ENCODE results near the gene AURKAIP1. TPM values are rescaled to one million over a fixed set of nuclear protein-coding genes. Genes with fewer than 3 reads are reported as not detected.

The AURKAIP1 gene
- total and polyA plus RNA-seq, 9 of the 15 experiments (the other 6 are each of a cell fraction or from before 2014, with no cell fraction given), result 7.8 to 478 (median 92.0) TPM

DNA sequence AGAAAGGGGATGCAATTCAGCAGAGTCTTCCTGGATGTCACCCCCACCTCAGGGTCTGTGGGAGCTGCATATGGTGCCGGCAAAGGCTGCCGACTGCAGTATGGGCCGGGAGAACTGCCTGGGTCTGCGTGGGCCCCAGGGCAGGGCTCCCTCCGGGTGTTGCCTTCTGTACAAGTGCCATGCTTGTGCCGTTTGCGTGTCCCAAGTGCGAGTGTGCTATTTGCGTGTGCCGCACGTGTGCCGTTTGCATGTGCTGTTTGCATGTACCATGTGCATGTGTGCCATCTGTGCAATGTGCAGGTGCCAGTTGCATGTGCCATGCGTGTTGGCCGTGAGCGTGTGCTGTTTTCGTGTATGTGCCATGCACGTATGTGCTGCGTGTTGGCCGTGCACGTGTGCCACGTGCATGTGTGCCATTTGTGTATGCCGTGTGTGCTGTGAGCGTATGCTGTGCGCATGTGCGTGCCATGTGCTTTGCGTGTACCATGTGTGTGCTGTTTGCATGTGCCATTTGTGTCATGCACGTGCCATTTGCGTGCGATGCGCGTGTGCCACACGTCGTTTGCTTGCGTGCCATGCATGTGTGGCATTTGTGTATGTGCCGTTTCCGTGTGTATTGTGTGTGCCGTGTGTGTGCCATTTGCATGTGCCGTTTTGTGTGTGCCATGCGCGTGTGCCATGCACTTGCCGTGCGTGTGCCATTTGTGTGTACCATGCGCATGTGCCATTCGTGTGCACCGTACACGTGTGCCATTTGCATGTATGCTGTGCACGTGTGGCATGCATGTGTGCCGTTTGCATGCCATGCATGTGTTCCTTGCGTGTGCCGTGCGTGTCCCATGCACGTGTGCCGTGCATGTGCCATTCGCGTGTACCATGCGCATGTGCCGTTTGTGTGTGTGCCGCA, 45.5 kb downstream of the AURKAIP1 start (continued):
- TF ChIP-seq, protein P1, sequence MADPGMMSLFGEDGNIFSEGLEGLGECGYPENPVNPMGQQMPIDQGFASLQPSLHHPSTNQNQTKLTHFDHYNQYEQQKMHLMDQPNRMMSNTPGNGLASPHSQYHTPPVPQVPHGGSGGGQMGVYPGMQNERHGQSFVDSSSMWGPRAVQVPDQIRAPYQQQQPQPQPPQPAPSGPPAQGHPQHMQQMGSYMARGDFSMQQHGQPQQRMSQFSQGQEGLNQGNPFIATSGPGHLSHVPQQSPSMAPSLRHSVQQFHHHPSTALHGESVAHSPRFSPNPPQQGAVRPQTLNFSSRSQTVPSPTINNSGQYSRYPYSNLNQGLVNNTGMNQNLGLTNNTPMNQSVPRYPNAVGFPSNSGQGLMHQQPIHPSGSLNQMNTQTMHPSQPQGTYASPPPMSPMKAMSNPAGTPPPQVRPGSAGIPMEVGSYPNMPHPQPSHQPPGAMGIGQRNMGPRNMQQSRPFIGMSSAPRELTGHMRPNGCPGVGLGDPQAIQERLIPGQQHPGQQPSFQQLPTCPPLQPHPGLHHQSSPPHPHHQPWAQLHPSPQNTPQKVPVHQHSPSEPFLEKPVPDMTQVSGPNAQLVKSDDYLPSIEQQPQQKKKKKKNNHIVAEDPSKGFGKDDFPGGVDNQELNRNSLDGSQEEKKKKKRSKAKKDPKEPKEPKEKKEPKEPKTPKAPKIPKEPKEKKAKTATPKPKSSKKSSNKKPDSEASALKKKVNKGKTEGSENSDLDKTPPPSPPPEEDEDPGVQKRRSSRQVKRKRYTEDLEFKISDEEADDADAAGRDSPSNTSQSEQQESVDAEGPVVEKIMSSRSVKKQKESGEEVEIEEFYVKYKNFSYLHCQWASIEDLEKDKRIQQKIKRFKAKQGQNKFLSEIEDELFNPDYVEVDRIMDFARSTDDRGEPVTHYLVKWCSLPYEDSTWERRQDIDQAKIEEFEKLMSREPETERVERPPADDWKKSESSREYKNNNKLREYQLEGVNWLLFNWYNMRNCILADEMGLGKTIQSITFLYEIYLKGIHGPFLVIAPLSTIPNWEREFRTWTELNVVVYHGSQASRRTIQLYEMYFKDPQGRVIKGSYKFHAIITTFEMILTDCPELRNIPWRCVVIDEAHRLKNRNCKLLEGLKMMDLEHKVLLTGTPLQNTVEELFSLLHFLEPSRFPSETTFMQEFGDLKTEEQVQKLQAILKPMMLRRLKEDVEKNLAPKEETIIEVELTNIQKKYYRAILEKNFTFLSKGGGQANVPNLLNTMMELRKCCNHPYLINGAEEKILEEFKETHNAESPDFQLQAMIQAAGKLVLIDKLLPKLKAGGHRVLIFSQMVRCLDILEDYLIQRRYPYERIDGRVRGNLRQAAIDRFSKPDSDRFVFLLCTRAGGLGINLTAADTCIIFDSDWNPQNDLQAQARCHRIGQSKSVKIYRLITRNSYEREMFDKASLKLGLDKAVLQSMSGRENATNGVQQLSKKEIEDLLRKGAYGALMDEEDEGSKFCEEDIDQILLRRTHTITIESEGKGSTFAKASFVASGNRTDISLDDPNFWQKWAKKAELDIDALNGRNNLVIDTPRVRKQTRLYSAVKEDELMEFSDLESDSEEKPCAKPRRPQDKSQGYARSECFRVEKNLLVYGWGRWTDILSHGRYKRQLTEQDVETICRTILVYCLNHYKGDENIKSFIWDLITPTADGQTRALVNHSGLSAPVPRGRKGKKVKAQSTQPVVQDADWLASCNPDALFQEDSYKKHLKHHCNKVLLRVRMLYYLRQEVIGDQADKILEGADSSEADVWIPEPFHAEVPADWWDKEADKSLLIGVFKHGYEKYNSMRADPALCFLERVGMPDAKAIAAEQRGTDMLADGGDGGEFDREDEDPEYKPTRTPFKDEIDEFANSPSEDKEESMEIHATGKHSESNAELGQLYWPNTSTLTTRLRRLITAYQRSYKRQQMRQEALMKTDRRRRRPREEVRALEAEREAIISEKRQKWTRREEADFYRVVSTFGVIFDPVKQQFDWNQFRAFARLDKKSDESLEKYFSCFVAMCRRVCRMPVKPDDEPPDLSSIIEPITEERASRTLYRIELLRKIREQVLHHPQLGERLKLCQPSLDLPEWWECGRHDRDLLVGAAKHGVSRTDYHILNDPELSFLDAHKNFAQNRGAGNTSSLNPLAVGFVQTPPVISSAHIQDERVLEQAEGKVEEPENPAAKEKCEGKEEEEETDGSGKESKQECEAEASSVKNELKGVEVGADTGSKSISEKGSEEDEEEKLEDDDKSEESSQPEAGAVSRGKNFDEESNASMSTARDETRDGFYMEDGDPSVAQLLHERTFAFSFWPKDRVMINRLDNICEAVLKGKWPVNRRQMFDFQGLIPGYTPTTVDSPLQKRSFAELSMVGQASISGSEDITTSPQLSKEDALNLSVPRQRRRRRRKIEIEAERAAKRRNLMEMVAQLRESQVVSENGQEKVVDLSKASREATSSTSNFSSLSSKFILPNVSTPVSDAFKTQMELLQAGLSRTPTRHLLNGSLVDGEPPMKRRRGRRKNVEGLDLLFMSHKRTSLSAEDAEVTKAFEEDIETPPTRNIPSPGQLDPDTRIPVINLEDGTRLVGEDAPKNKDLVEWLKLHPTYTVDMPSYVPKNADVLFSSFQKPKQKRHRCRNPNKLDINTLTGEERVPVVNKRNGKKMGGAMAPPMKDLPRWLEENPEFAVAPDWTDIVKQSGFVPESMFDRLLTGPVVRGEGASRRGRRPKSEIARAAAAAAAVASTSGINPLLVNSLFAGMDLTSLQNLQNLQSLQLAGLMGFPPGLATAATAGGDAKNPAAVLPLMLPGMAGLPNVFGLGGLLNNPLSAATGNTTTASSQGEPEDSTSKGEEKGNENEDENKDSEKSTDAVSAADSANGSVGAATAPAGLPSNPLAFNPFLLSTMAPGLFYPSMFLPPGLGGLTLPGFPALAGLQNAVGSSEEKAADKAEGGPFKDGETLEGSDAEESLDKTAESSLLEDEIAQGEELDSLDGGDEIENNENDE (IDR thresholded peaks at IDR 0.05; ENCODE audit: low read depth, low read length), result peak; percentile 6
- TF ChIP-seq FOXP1 (CRISPR knock-in tag; IDR thresholded peaks at IDR 0.05) (0 out of 2 replicates have a peak, but pooled peaks have one; percentile 42), ZC3H11A (IDR thresholded peaks at IDR 0.05; ENCODE audit: low read depth, low read length) (no peak), TARDBP (IDR thresholded peaks at IDR 0.05) (peak; percentile 91), NFRKB (IDR thresholded peaks at IDR 0.05; ENCODE audit: low read depth) (no peak), SMARCC2 (IDR thresholded peaks at IDR 0.05; ENCODE audit: low read depth) (no peak), EP300 (IDR thresholded peaks at IDR 0.05; ENCODE audit: low read length) (no peak), EWSR1 (IDR thresholded peaks at IDR 0.05; ENCODE audit: borderline replicate concordance, low read depth, partially characterized antibody) (no peak), DACH1 (IDR thresholded peaks at IDR 0.05; ENCODE audit: partially characterized antibody) (no peak), PHB (CRISPR knock-in tag; IDR thresholded peaks at IDR 0.05) (no peak), HMGN3 (IDR thresholded peaks at IDR 0.05; ENCODE audit: borderline replicate concordance, extremely low read depth, insufficient read length, low read depth, low read length) (peak; percentile 16), ZNF143 (CRISPR knock-in tag; IDR thresholded peaks at IDR 0.05) (peak; percentile 49; the same call in 1 of the 2 replicates), DNMT1 (IDR thresholded peaks at IDR 0.05) (no peak), POLR2A (conservative IDR thresholded peaks at IDR 0.05) (peak; percentile 60; the same call in 1 of the 2 replicates), YY1 (IDR thresholded peaks at IDR 0.05; ENCODE audit: borderline replicate concordance in 1 of 3, control insufficient read depth in 1 of 3, extremely low read depth in 1 of 3, insufficient read depth in 3 of 3, insufficient read length in 1 of 3, insufficient replicate concordance in 2 of 3, low read depth in 1 of 3, low read length in 2 of 3) (no peak), NFYB (IDR thresholded peaks at IDR 0.05; ENCODE audit: extremely low read depth, insufficient read length) (no peak)

Measured in K562 (cell line).